DND-41 (cell line): ENCODE measurements around the gene TMCO4.

Experiments
- ATAC-seq: fragments of 200-7000 bp; cut with Tn5 transposase; 3 replicates; pipeline ENCODE4 v1.9.1; 2021; ENCODE audit warnings: low read depth; ENCODE audit not compliant: insufficient read depth
- DNase-seq: peaks from one replicate; pipeline ENCODE4 v3.0.0-alpha.2; 2020
- H2AFZ ChIP-seq: 2 replicates; pipeline ENCODE4 v1.6.0; 2012; ENCODE audit warnings: low read depth, low read length
- H3K27ac ChIP-seq: 2 replicates; pipeline ENCODE4 v1.5.1; 2012; ENCODE audit warnings: low read length, inconsistent platforms
- H3K27me3 ChIP-seq: fragments of 200-600 bp; sonication (generic); 2 replicates; pipeline ENCODE4 v1.6.0; 2012; ENCODE audit warnings: low read length, mild to moderate bottlenecking, inconsistent platforms; ENCODE audit not compliant: insufficient read depth, poor library complexity
- H3K36me3 ChIP-seq: 2 replicates; pipeline ENCODE4 v1.5.1; 2012; ENCODE audit warnings: low read length, inconsistent platforms; ENCODE audit not compliant: insufficient read depth
- H3K4me1 ChIP-seq: 2 replicates; pipeline ENCODE4 v1.5.1; 2012; ENCODE audit warnings: mild to moderate bottlenecking, low read length; ENCODE audit not compliant: insufficient read depth
- H3K4me2 ChIP-seq: 2 replicates; pipeline ENCODE4 v1.6.0; 2012; ENCODE audit warnings: mild to moderate bottlenecking, moderate library complexity, low read length, inconsistent platforms; ENCODE audit not compliant: insufficient read depth
- H3K4me3 ChIP-seq, 2 experiments: fragments of 200-600 bp in 1 of 2; shearing (Covaris generic) in 1 of 2; 2 replicates each; pipeline ENCODE4 v1.5.1; 2012 to 2016; ENCODE audit warnings: inconsistent platforms in 2 of 2, low read length in 2 of 2, mild to moderate bottlenecking in 2 of 2, low read depth in 1 of 2, moderate library complexity in 1 of 2
- H3K79me2 ChIP-seq: 2 replicates; pipeline ENCODE4 v1.6.0; 2012; ENCODE audit warnings: low read length, inconsistent platforms; ENCODE audit not compliant: insufficient read depth
- H3K9ac ChIP-seq: 2 replicates; pipeline ENCODE4 v1.6.0; 2012; ENCODE audit warnings: low read depth, mild to moderate bottlenecking, inconsistent platforms, low read length, moderate library complexity
- H3K9me3 ChIP-seq: 2 replicates; pipeline ENCODE4 v1.5.1; 2012; ENCODE audit warnings: low read length, moderate library complexity, mild to moderate bottlenecking, inconsistent platforms; ENCODE audit not compliant: insufficient read depth, severe bottlenecking
- H4K20me1 ChIP-seq: 2 replicates; pipeline ENCODE4 v1.6.0; 2012; ENCODE audit warnings: low read length; ENCODE audit not compliant: insufficient read depth
- EZH2 ChIP-seq: IDR thresholded peaks from 3 replicates; pipeline ENCODE4 v1.6.1; 2012; ENCODE audit warnings: borderline replicate concordance, low read depth, mild to moderate bottlenecking, moderate library complexity, low read length, inconsistent platforms; ENCODE audit not compliant: severe bottlenecking
- TF ChIP-seq, protein P1 (sequence below): IDR thresholded peaks from 2 replicates; pipeline ENCODE4 v1.5.1; 2012; ENCODE audit warnings: borderline replicate concordance, low read length, moderate library complexity, mild to moderate bottlenecking; ENCODE audit not compliant: poor library complexity, severe bottlenecking; ENCODE audit errors: extremely low read depth

The TMCO4 gene

DNA sequence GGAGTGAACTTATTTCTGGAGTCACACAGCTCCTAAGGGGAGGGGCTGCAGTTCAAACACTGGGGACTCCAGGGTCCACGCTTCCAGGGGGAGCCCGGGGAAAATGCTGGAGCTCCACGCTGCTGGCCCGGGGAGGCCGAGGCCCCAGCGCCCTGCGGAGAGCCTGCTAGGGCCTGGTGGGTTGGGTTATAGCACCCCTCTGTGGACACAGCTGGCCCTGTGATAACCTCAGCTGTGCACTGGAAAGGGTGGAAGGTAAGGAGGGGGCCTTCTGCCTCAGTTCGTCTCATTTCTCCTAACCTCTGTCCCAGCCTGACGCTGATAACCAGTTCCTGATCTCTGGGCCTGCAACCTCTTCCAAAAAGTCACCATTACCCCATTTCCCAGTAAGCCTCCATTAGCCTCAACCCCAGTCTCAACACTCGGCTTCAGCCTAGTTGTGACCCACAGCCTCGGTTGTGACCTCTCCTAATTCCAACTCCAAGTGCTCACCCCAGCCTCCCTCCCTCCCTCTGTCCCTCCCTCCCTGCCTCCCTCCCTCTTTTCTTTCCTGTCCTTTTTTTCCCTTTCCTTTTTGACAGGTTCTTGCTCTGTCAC is 148.5 kb downstream of the TMCO4 start:
- Histone ChIP-seq H3K4me2 (no peak overlapping the region), H3K9ac (no peak overlapping the region), H3K4me1 (peaks cover 7% of the 10 kb centered on the region), H4K20me1 (no peaks in the 10 kb centered on the region), H3K9me3 (no peaks in the 10 kb centered on the region), H3K79me2 (no peaks in the 10 kb centered on the region), H3K36me3 (no peaks in the 10 kb centered on the region), H3K4me3 (no peak overlapping the region), H2AFZ (no peak overlapping the region), H3K27me3 (no peaks in the 10 kb centered on the region), H3K27ac (no peak overlapping the region)
- DNase-seq (peak; percentile 34), ATAC-seq (peak; percentile 49; the same call in 2 of the 3 replicates)
- TF ChIP-seq, protein P1, sequence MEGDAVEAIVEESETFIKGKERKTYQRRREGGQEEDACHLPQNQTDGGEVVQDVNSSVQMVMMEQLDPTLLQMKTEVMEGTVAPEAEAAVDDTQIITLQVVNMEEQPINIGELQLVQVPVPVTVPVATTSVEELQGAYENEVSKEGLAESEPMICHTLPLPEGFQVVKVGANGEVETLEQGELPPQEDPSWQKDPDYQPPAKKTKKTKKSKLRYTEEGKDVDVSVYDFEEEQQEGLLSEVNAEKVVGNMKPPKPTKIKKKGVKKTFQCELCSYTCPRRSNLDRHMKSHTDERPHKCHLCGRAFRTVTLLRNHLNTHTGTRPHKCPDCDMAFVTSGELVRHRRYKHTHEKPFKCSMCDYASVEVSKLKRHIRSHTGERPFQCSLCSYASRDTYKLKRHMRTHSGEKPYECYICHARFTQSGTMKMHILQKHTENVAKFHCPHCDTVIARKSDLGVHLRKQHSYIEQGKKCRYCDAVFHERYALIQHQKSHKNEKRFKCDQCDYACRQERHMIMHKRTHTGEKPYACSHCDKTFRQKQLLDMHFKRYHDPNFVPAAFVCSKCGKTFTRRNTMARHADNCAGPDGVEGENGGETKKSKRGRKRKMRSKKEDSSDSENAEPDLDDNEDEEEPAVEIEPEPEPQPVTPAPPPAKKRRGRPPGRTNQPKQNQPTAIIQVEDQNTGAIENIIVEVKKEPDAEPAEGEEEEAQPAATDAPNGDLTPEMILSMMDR, result peak; percentile 68
- TF ChIP-seq EZH2, result no peak

DNA sequence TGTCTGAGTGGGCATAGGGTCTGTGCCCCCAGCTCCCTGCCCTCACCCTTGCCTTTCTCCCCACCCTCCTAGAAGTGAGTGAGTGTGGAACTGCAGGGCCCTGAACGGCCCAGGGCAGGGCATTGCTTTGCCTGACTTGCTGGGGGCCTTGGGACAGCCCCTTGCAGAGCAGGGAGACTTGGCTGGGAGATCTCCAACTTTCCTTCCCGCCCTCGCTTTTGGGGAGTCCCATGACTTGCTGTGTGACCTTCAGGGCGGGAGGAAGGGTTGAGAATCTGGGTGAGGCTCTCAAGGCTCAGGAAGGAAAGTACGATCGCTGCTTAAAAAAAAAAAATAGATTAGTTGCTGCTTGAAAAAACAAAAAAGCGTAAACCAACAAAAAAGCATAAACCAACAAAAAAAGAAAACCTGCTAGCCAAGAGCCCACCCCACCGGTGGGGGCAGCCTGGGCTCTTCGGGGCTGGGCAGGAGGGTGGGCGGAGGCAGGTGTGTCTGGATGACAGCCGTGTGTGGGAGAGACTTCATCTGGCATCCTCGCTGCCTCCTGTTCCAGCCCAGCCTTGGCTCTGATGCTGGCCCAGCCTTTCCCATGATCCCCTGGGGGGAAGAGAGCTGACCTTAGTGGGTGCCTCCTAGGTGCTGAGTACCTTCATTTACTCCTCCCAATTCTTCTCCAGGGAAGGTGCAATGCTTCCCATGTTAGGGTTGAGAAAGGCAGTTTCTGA is 149.1 kb downstream of the TMCO4 start:
- TF ChIP-seq EZH2, result no peak
- Histone ChIP-seq H3K27me3 (no peaks in the 10 kb centered on the region), H3K4me2 (no peak overlapping the region), H3K9me3 (no peaks in the 10 kb centered on the region), H3K27ac (no peak overlapping the region), H3K79me2 (no peaks in the 10 kb centered on the region), H3K36me3 (no peaks in the 10 kb centered on the region), H3K4me3 (no peak overlapping the region), H3K9ac (no peak overlapping the region), H3K4me1 (peaks cover 7% of the 10 kb centered on the region), H2AFZ (no peak overlapping the region), H4K20me1 (no peaks in the 10 kb centered on the region)
- ATAC-seq (no peak), DNase-seq (no peak)

DNA sequence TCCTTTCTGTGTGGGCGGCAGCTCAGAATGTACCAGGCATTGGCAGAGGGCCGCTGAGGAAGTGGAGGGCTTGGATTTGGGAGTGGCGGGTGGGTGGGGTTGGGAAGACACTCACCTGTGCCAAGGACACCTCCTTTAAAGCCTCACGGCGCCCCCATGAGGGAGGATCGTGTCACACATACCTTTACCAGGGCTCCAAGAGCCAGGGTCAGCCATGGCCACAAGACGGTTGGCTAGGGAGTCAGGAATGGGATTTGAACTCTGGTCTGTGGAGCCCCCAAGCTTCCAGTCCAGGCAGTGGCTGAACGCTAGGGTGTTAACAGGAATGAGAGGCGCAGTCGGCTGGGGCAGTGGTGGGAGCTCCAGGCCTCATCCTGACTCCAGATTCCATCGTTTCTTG is 151.0 kb downstream of the TMCO4 start:
- no peak overlapping the region for H3K9ac ChIP-seq
- H3K4me2 ChIP-seq, result no peak overlapping the region
- peaks cover 4% of the 10 kb centered on the region for H3K4me1 ChIP-seq
- no peak overlapping the region for H3K27ac ChIP-seq
- no peak for DNase-seq
- H2AFZ ChIP-seq, result no peak overlapping the region
- H3K79me2 ChIP-seq, result no peaks in the 10 kb centered on the region
- no peak for TF ChIP-seq EZH2
- TF ChIP-seq, protein P1, result peak; percentile 6
- H3K9me3 ChIP-seq, result no peaks in the 10 kb centered on the region
- H3K4me3 ChIP-seq, result no peak overlapping the region
- no peak for ATAC-seq
- no peaks in the 10 kb centered on the region for H4K20me1 ChIP-seq
- H3K36me3 ChIP-seq, result no peaks in the 10 kb centered on the region
- no peaks in the 10 kb centered on the region for H3K27me3 ChIP-seq

DNA sequence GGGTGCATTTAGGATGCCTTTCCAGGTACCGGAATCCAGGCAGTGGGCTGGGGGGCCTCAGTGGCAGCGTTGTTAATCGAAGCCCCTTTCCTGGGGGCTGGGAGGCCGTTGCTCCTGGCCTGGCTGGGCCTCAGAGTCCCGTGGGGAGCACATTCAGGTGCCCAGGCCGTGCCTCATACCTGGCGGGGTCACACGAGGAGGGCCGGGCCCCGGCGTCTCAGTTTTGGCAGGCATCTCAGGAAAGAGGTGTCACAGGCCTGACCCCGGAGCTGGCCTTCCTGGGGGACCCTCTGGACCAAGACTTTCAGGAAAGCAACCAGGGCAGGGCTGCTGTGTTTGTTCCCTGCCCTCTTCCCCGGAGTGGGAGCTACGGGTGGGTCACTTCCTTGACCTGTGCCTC is 151.5 kb downstream of the TMCO4 start:
- no peaks in the 10 kb centered on the region for H3K36me3 ChIP-seq
- ATAC-seq (no peak), DNase-seq (no peak)
- H3K4me3 ChIP-seq, result no peak overlapping the region
- no peaks in the 10 kb centered on the region for H3K79me2 ChIP-seq
- no peak overlapping the region for H3K9ac ChIP-seq
- H3K27ac ChIP-seq, result no peak overlapping the region
- H2AFZ ChIP-seq, result no peak overlapping the region
- no peak overlapping the region for H3K4me2 ChIP-seq
- H3K9me3 ChIP-seq, result no peaks in the 10 kb centered on the region
- H3K4me1 ChIP-seq, result no peaks in the 10 kb centered on the region
- no peaks in the 10 kb centered on the region for H3K27me3 ChIP-seq
- no peaks in the 10 kb centered on the region; the same call in 1 of the 2 replicates for H4K20me1 ChIP-seq
- TF ChIP-seq EZH2, result no peak
- TF ChIP-seq, protein P1, result no peak
